RWPE2 (cell line): ENCODE results near the gene FGF22.

Experiments
- ATAC-seq: fragments of 200-7000 bp; cut with Tn5 transposase; 3 replicates; pipeline ENCODE4 v1.9.1; 2021; ENCODE audit warnings: low read depth
- DNase-seq: peaks from one replicate; pipeline ENCODE4 v3.0.0-alpha.2; 2020; ENCODE audit warnings: low spot score
- H3K27ac ChIP-seq: fragments of 450-650 bp; 2 replicates; pipeline ENCODE4 v1.5.1; 2017; ENCODE audit warnings: mild to moderate bottlenecking; ENCODE audit not compliant: poor library complexity, severe bottlenecking
- H3K27me3 ChIP-seq: fragments of 250-450 bp; sonication (Bioruptor Pico); 2 replicates; pipeline ENCODE4 v1.5.1; 2021; ENCODE audit warnings: mild to moderate bottlenecking, moderate library complexity; ENCODE audit not compliant: insufficient read depth, poor library complexity, severe bottlenecking
- H3K36me3 ChIP-seq: fragments of 250-450 bp; sonication (Bioruptor Pico); 2 replicates; pipeline ENCODE4 v1.5.1; 2020; ENCODE audit warnings: low read depth, mild to moderate bottlenecking, moderate library complexity
- H3K4me1 ChIP-seq: fragments of 250-450 bp; sonication (Bioruptor Pico); 2 replicates; pipeline ENCODE4 v1.5.1; 2021; ENCODE audit warnings: mild to moderate bottlenecking, moderate library complexity; ENCODE audit not compliant: insufficient read depth, poor library complexity, severe bottlenecking
- H3K4me3 ChIP-seq: fragments of 250-450 bp; sonication (Bioruptor Pico); 2 replicates; pipeline ENCODE4 v1.5.1; 2021; ENCODE audit warnings: mild to moderate bottlenecking, moderate library complexity; ENCODE audit not compliant: severe bottlenecking
- H3K9me3 ChIP-seq: fragments of 250-450 bp; sonication (Bioruptor Pico); 2 replicates; pipeline ENCODE4 v1.5.1; 2021; ENCODE audit warnings: mild to moderate bottlenecking, moderate library complexity; ENCODE audit not compliant: severe bottlenecking
- CTCF ChIP-seq: fragments of 450-650 bp; IDR thresholded peaks from one replicate; pipeline ENCODE4 v1.5.1; 2017; ENCODE audit warnings: mild to moderate bottlenecking, moderate library complexity; ENCODE audit not compliant: poor library complexity, severe bottlenecking

The FGF22 gene

GRCh38 chr19:677201-677600, 37.5 kb downstream of the FGF22 start:
- Histone ChIP-seq H3K4me3 (peak overlapping the region; percentile 84), H3K27ac (peak overlapping the region; percentile 96), H3K9me3 (no peaks in the 10 kb centered on the region), H3K27me3 (no peaks in the 10 kb centered on the region), H3K4me1 (peaks cover 5% of the 10 kb centered on the region), H3K36me3 (peaks cover 25% of the 10 kb centered on the region)
- no peak for TF ChIP-seq CTCF
- ATAC-seq: peak; percentile 47
- DNase-seq: peak; percentile 89

DNA sequence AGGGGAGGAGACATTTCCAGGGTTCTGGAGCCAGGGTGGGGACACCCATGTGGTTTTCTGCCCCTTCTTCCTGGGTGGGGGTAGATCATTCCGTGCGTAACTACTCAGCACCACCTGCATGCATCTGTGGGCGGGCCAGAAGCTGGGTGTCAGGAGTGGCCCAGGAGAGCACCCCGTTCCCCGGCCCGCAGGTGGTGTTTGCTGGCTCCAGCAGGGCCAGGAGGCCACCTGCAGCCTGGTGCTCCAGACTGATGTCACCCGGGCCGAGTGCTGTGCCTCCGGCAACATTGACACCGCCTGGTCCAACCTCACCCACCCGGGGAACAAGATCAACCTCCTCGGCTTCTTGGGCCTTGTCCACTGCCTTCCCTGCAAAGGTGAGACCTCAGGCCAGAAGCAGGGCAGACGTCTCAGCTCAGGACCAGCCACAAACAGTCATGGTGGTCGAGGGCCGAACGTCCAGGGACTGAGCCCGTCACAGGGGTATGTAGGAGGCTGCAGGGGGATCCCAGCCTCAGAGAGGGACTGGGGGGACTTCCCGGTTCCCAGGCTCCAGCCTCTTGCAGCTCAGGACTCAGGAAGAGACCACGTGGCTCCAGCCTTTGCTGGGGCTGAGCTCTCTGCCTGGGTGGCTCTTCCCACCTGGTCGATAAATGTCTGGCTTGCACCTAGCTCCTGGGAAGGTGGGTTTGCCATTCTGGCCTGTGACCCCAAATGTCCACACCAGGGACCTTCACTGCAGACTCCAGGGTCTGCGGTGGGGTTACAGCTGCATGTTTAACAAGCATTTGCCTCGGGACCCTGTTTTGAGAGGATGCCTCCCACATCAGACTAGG, 38.1 kb downstream of the FGF22 start:
- H3K4me3 ChIP-seq: peak overlapping the region; percentile 84

DNA sequence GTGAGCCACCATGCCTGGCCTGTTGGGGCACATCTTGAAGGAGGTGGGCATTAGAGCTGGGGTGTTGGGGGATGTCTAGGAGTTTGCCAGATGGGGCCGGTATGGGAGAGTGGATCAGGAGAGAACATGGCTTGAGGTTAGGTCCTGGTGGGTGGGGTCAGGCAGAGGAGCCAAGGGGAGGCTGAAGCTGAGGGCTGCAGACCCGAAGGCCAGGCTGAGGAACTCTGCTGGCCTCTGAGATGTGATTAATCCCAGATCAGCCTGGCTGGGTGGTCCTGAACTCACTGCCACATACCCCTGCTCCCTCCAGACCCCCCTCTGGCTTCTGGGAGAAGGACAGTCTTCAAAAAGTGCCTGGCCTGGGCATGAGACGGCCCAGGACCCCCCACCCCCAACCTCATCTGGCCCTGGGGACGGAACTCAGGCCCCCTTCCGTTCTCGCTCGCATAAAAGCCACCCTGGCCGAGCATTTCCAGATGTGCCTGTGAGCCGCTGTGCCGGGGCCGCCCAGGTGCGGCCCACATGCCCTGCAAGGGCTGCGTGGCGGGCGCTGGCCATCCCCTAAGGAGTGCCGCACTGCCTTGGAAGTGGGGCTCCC, 39.2 kb downstream of the FGF22 start:
- Histone ChIP-seq H3K4me1 (peaks cover 5% of the 10 kb centered on the region), H3K27ac (peak overlapping the region; percentile 96), H3K27me3 (no peaks in the 10 kb centered on the region), H3K4me3 (no peak overlapping the region), H3K36me3 (peaks cover 25% of the 10 kb centered on the region), H3K9me3 (no peaks in the 10 kb centered on the region)
- ATAC-seq (no peak), DNase-seq (no peak)
- TF ChIP-seq CTCF: no peak

More for the DNA sequence above, 38.1 kb downstream of the FGF22 start:
- peak overlapping the region; percentile 96 for H3K27ac ChIP-seq
- DNase-seq (no peak), ATAC-seq (peak; percentile 32)
- H3K36me3 ChIP-seq: peaks cover 25% of the 10 kb centered on the region
- H3K9me3 ChIP-seq: no peaks in the 10 kb centered on the region
- no peak for TF ChIP-seq CTCF
- H3K4me1 ChIP-seq: peaks cover 5% of the 10 kb centered on the region
- no peaks in the 10 kb centered on the region for H3K27me3 ChIP-seq

DNA sequence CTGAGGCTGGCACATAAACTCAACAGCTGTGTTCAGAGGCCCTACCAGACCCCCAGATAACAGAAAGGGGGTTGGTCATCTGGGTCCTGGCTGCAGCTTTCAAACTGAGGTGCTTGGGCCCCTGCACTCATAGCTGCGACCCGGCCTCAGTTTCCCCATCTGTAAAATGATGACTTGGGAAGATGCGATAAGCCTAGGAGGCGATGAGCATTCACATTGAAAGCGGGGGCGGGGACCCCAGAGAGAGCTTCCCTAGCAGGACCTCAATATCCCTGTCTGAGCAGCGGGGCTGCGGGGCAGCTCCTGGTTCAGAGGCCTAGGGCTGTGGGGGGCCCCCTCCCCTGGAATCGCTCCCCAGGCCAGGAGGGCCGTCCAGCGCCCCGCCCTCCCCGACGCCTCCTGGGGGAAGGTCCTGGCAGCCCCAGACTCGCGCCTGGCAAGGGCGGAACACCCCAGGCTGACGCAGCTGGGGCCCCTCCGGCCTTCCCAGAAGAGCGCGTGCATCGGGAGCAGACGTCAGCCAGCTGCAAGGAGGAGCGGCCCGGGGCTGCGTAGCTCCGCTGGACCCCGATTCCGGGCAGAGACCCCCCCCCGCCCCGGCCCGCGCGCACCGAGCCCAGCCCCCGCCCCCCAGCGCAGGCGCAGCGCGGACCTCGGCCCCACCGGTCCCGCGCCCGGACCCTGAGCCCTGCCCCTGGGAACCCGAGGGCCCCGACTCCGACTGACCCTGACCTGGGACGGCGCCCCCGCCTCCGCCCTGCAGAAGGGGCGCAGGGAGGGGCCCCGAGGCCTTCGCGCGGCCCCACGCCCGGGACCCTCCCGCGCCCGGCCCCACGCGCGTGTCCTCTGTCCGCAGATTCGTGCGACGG, 40.0 kb downstream of the FGF22 start:
- H3K27me3 ChIP-seq: no peaks in the 10 kb centered on the region
- ATAC-seq (peak; percentile 17), DNase-seq (no peak)
- peak overlapping the region; percentile 50 for H3K4me3 ChIP-seq
- peaks cover 5% of the 10 kb centered on the region for H3K4me1 ChIP-seq
- no peaks in the 10 kb centered on the region for H3K9me3 ChIP-seq
- no peak for TF ChIP-seq CTCF
- H3K36me3 ChIP-seq: peaks cover 25% of the 10 kb centered on the region
- peak overlapping the region; percentile 96 for H3K27ac ChIP-seq
